GM21737 (cell line): ENCODE data around the gene RAD9B.
"Not testable (repeated sequence)": the region's sequence is repeated elsewhere in the genome, so short reads cannot be mapped to it uniquely, and the experiment has no call there.

Experiments
- ATAC-seq: cut with Tn5 transposase; IDR thresholded peaks from one replicate; pipeline ENCODE4 v1.9.1; 2021; ENCODE audit warnings: mild to moderate bottlenecking, moderate library complexity; ENCODE audit not compliant: unreplicated experiment

Gene RAD9B

GRCh38 chr12:110520876-110521712 is 19.0 kb downstream of the RAD9B start:
- not testable (repeated sequence) for ATAC-seq

- ATAC-seq: no peak
Measured at GRCh38 chr12:110528277-110528839, 26.2 kb downstream of the RAD9B start.

GRCh38 chr12:110530511-110530910 is 28.4 kb downstream of the RAD9B start:
- ATAC-seq: no peak

GRCh38 chr12:110531741-110532333 is 29.7 kb downstream of the RAD9B start:
- ATAC-seq: peak; percentile 84

GRCh38 chr12:110532644-110533043 is 30.5 kb downstream of the RAD9B start:
- ATAC-seq: no peak

GRCh38 chr12:110533607-110534006 is 31.5 kb downstream of the RAD9B start:
- no peak for ATAC-seq

GRCh38 chr12:110534811-110535210 is 32.7 kb downstream of the RAD9B start:
- no peak for ATAC-seq

- no peak for ATAC-seq
Measured at GRCh38 chr12:110536834-110537604, 34.9 kb downstream of the RAD9B start.

- ATAC-seq: no peak
Measured at GRCh38 chr12:110537605-110538409, 35.7 kb downstream of the RAD9B start.

- ATAC-seq: no peak
Measured at GRCh38 chr12:110538869-110539622, 36.9 kb downstream of the RAD9B start.

- no peak for ATAC-seq
Measured at GRCh38 chr12:110540048-110540447, 37.9 kb downstream of the RAD9B start.

- no peak for ATAC-seq
Measured at GRCh38 chr12:110543252-110543959, 41.3 kb downstream of the RAD9B start.

- no peak for ATAC-seq
Measured at GRCh38 chr12:110543965-110544364, 41.8 kb downstream of the RAD9B start.

- not testable (repeated sequence) for ATAC-seq
Measured at GRCh38 chr12:110545259-110545658, 43.1 kb downstream of the RAD9B start.

GRCh38 chr12:110545812-110546211 is 43.7 kb downstream of the RAD9B start:
- no peak for ATAC-seq

GRCh38 chr12:110546339-110546738 is 44.2 kb downstream of the RAD9B start:
- no peak for ATAC-seq

GRCh38 chr12:110547090-110547489 is 45.0 kb downstream of the RAD9B start:
- no peak for ATAC-seq

- ATAC-seq: no peak
Measured at GRCh38 chr12:110548678-110549077, 46.5 kb downstream of the RAD9B start.

GRCh38 chr12:110549716-110550115 is 47.6 kb downstream of the RAD9B start:
- ATAC-seq: no peak
